ENCODE measurements around the gene FLNC. TPM values are rescaled to one million over a fixed set of nuclear protein-coding genes. Genes with fewer than 3 reads are reported as not detected.

FLNC gene
- total RNA-seq = 10 to 100 TPM in 2 of 4 donors, 1 to 10 TPM in 2; 3.0 to 27.3 (median 7.5) TPM

GRCh38 chr7:128830231-128831177, at the start of gene FLNC:
TSS of gene FLNC (plus strand) at chr7:128830406. CDS start at chr7:128830638, 232 bp downstream.
- TF ChIP-seq CTCF (IDR thresholded peaks at IDR 0.05) (no peak), POLR2A (IDR thresholded peaks at IDR 0.05) (peak in 2 of 4 donors; percentile 33 to 39)
- Histone ChIP-seq H3K9me3 (no peaks in the 10 kb centered on the region), H3K27me3 (peaks cover 0 to 60% (median 0%) of the 10 kb centered on the region in 4 donors), H3K36me3 (no peaks in the 10 kb centered on the region), H3K4me3 (peak within 1 kb of the TSS; percentile 33 to 74 (median 50)), H3K4me1 (peaks cover 21 to 77% (median 38%) of the 10 kb centered on the region in 3 donors), H3K27ac (peak within 1 kb of the TSS; percentile 70 to 92 (median 86))
- intact Hi-C loops (cut with DNase I) = no loop called here
- DNase-seq = no peak
- 0% methylated on average over 11 of the region's 109 CpGs; no CpG with 5 or more reads in 1 of the 2 donors for WGBS, 2 donors

GRCh38 chr7:128781126-128781525, 49.1 kb upstream of the FLNC start:
- Histone ChIP-seq H3K27ac (peak overlapping the region in 3 of 4 donors; percentile 44 to 77 (median 71)), H3K36me3 (no peaks in the 10 kb centered on the region), H3K4me1 (peaks cover 0 to 16% (median 0%) of the 10 kb centered on the region in 3 donors), H3K4me3 (no peak overlapping the region), H3K9me3 (peaks cover 0 to 15% (median 0%) of the 10 kb centered on the region in 3 donors), H3K27me3 (no peaks in the 10 kb centered on the region)
- no peak for DNase-seq
- intact Hi-C loops (cut with DNase I) = no loop called here
- no peak for TF ChIP-seq CTCF (IDR thresholded peaks at IDR 0.05)
- TF ChIP-seq POLR2A (IDR thresholded peaks at IDR 0.05) = no peak
- WGBS, 2 donors = 78 to 81% methylated on average over 4 to 5 of the region's 5 CpGs

DNA sequence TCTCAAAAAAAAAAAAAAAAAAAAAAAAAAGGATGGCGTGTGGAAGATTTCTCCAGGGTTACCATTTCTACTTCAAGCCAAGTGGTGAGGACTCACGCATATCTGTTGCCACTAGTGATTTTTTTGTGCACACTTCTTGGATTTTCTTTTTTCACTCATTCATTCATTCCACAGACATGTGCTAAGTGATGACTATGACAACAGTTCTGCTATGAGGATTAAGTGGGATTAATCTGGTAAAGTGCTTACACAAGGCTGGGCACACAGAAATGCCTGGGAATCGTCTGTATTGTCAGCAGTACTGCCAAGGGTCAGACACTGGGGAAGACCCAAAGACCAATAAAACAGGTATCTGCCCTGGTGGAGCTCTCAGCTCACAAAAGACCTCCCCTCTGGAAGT, 48.4 kb upstream of the FLNC start:
- no peak overlapping the region for H3K4me3 ChIP-seq
- WGBS, 2 donors = 44 to 53% methylated on average over 3 of the region's 3 CpGs
- TF ChIP-seq CTCF (IDR thresholded peaks at IDR 0.05) (no peak), POLR2A (IDR thresholded peaks at IDR 0.05) (no peak)
- H3K36me3 ChIP-seq = no peaks in the 10 kb centered on the region
- DNase-seq = no peak
- peaks cover 0 to 16% (median 0%) of the 10 kb centered on the region in 3 donors for H3K4me1 ChIP-seq
- H3K9me3 ChIP-seq = peaks cover 0 to 15% (median 0%) of the 10 kb centered on the region in 3 donors
- H3K27me3 ChIP-seq = no peaks in the 10 kb centered on the region
- peak overlapping the region in 3 of 4 donors; percentile 44 to 77 (median 71) for H3K27ac ChIP-seq
- intact Hi-C loops (cut with DNase I) = no loop called here

DNA sequence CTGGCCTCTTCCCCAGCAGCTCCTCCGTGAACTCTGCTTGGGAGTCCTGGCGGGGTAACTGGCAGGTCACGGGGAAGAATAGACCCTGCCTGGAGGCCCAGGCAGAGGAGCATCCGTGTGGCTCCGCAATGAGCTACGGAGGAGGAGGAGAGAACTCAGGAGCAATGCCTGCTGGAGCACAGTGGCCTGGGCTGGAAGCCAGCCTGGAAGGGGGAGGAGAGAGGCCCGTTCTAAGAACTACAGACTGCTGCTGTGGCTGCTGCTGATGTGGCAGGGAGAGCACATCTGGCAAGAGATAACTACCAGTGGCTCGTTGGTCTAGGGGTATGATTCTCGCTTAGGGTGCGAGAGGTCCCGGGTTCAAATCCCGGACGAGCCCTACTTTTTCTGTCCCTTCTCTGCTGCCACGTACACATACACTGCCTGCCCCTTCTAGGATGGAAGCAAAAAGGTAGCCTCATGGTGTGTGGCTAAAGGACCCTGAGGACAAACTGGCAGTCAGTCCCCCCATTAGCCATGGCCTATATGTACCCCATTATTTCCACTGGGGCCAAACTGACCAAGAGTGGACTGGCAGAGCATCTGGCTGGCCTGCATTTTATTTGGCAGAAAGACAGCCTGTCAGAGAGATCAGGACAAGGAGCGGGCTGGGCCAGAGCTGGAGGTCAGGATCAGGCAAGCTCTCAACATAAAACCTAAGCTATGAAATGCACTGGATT, 46.9 kb upstream of the FLNC start:
- no peak for DNase-seq
- intact Hi-C loops (cut with DNase I) = no loop called here
- Histone ChIP-seq H3K36me3 (no peaks in the 10 kb centered on the region), H3K27me3 (no peaks in the 10 kb centered on the region), H3K4me3 (no peak overlapping the region), H3K27ac (peak overlapping the region in 3 of 4 donors; percentile 32 to 77 (median 71)), H3K9me3 (peaks cover 0 to 5% (median 0%) of the 10 kb centered on the region in 3 donors), H3K4me1 (peaks cover 0 to 16% (median 0%) of the 10 kb centered on the region in 3 donors)
- TF ChIP-seq POLR2A (IDR thresholded peaks at IDR 0.05) (no peak), CTCF (IDR thresholded peaks at IDR 0.05) (no peak)
- 44 to 60% methylated on average over 2 to 8 of the region's 15 CpGs for WGBS, 2 donors

Data from esophagus squamous epithelium (tissue), 5 donors.